Stimulated activated CD4-positive, alpha-beta T cell treated with anti-CD3 and anti-CD28 coated beads, Interleukin-15, amount 100 ng/mL, for 24 hours (primary cell): ENCODE data around the gene REXO4.

Experiments
- DNase-seq: peaks from one replicate; pipeline ENCODE4 v3.0.0-alpha.2; 2020

The REXO4 gene

GRCh38 chr9:133448487-133448972 lies 30.7 kb upstream of the REXO4 start:
- no peak for DNase-seq

- DNase-seq = no peak
These were observed 27.6 kb upstream of the REXO4 start for GRCh38 chr9:133445293-133445969.

GRCh38 chr9:133443982-133444381 lies 26.2 kb upstream of the REXO4 start:
- DNase-seq = no peak

GRCh38 chr9:133443248-133443647 lies 25.4 kb upstream of the REXO4 start:
- DNase-seq = no peak

- no peak for DNase-seq
These were observed 23.8 kb upstream of the REXO4 start for GRCh38 chr9:133441571-133441970.

GRCh38 chr9:133440874-133441273 lies 23.1 kb upstream of the REXO4 start:
- DNase-seq = no peak

GRCh38 chr9:133439337-133439736 lies 21.5 kb upstream of the REXO4 start:
- DNase-seq = no peak

GRCh38 chr9:133437753-133438531 lies 20.1 kb upstream of the REXO4 start:
- no peak for DNase-seq

GRCh38 chr9:133436681-133437080 lies 18.9 kb upstream of the REXO4 start:
- DNase-seq = no peak

GRCh38 chr9:133433351-133433843 lies 15.6 kb upstream of the REXO4 start:
- no peak for DNase-seq

- no peak for DNase-seq
These were observed 12.4 kb upstream of the REXO4 start for GRCh38 chr9:133430244-133430643.

GRCh38 chr9:133429641-133430161 lies 11.9 kb upstream of the REXO4 start:
- DNase-seq = peak; percentile 34

GRCh38 chr9:133429214-133429613 lies 11.4 kb upstream of the REXO4 start:
- DNase-seq = no peak

GRCh38 chr9:133428617-133429101 lies 10.8 kb upstream of the REXO4 start:
- no peak for DNase-seq

- DNase-seq = no peak
These were observed 10.0 kb upstream of the REXO4 start for GRCh38 chr9:133427658-133428348.

- no peak for DNase-seq
These were observed 8.2 kb upstream of the REXO4 start for GRCh38 chr9:133426011-133426410.

GRCh38 chr9:133425049-133425632 lies 7.3 kb upstream of the REXO4 start:
- DNase-seq = no peak

- no peak for DNase-seq
These were observed 6.4 kb upstream of the REXO4 start for GRCh38 chr9:133424187-133424586.

GRCh38 chr9:133423216-133423615 lies 5.4 kb upstream of the REXO4 start:
- no peak for DNase-seq

GRCh38 chr9:133421615-133422542 lies 4.1 kb upstream of the REXO4 start, which contains the start of gene ADAMTS13:
Gene ADAMTS13 (plus strand): TSS chr9:133422367. CDS start chr9:133422444, 77 bp downstream.
- peak; percentile 51 for DNase-seq

GRCh38 chr9:133420392-133420827 lies 2.6 kb upstream of the REXO4 start:
- DNase-seq = no peak
